WTC11 (cell line): Measurements from ENCODE around the gene EEF2K. TPM values are rescaled to one million over a fixed set of nuclear protein-coding genes. Genes with fewer than 3 reads are reported as not detected.

Experiments
- ATAC-seq: fragments of 200-7000 bp; cut with Tn5 transposase; 2 replicates; pipeline ENCODE4 v1.10.0; 2021; ENCODE audit warnings: mild to moderate bottlenecking, moderate library complexity
- CTCF ChIA-PET: fragments of 300-600 bp; sonication (Branson Sonifier 250); formaldehyde crosslinking; loops from one replicate; lab custom pipeline; 2021; ENCODE audit warnings: antibody characterized with exemption; lab: Charles Lee
- POLR2A ChIA-PET: fragments of 350-600 bp; sonication (Branson Sonifier 250); formaldehyde crosslinking; loops from one replicate; lab custom pipeline; 2021; ENCODE audit warnings: antibody characterized with exemption; lab: Charles Lee
- DNase-seq: peaks from one replicate; pipeline ENCODE4 v3.0.0; 2021; ENCODE audit warnings: low spot score
- H3K27ac Mint-ChIP-seq: 2 replicates; pipeline ENCODE4 v1.8.0; 2021; ENCODE audit warnings: mixed read lengths
- H3K27me3 Mint-ChIP-seq: 2 replicates; pipeline ENCODE4 v1.8.0; 2021; ENCODE audit warnings: low read depth, mild to moderate bottlenecking, moderate library complexity, mixed read lengths
- H3K36me3 Mint-ChIP-seq: 2 replicates; pipeline ENCODE4 v1.8.0; 2021; ENCODE audit warnings: mixed read lengths
- H3K4me1 Mint-ChIP-seq: 2 replicates; pipeline ENCODE4 v1.8.0; 2022; ENCODE audit warnings: mixed read lengths
- H3K4me3 Mint-ChIP-seq: 2 replicates; pipeline ENCODE4 v1.8.0; 2021; ENCODE audit warnings: mild to moderate bottlenecking, moderate library complexity, mixed read lengths
- H3K9me3 Mint-ChIP-seq: 2 replicates; pipeline ENCODE4 v1.8.0; 2021; ENCODE audit warnings: mixed read lengths
- CDX4 ChIP-seq: fragments of 250-450 bp; sonication (Bioruptor Pico); IDR thresholded peaks from 2 replicates; pipeline ENCODE4 v1.9.0; 2021; ENCODE audit warnings: moderate library complexity, mild to moderate bottlenecking, inconsistent platforms, borderline replicate concordance
- JAZF1 ChIP-seq: fragments of 250-450 bp; sonication (Bioruptor Pico); IDR thresholded peaks from 2 replicates; pipeline ENCODE4 v1.9.0; 2021; ENCODE audit warnings: moderate library complexity, mild to moderate bottlenecking, inconsistent platforms
- MYBL2 ChIP-seq: sonication (generic); formaldehyde crosslinking; IDR thresholded peaks from 2 replicates; pipeline ENCODE4 v1.8.1; 2023; ENCODE audit warnings: mild to moderate bottlenecking, moderate library complexity, missing genetic modification reagents
- NFATC4 ChIP-seq: fragments of 250-450 bp; sonication (Bioruptor Pico); IDR thresholded peaks from 2 replicates; pipeline ENCODE4 v1.9.0; 2021; ENCODE audit warnings: mild to moderate bottlenecking
- NFYB ChIP-seq: sonication (generic); formaldehyde crosslinking; conservative IDR thresholded peaks from 2 replicates; pipeline ENCODE4 v1.8.0; 2022; ENCODE audit warnings: low read depth, missing genetic modification reagents
- ZNF416 ChIP-seq: fragments of 250-450 bp; sonication (Bioruptor Pico); IDR thresholded peaks from 2 replicates; pipeline ENCODE4 v1.9.0; 2021; ENCODE audit warnings: mild to moderate bottlenecking, inconsistent platforms
- total RNA-seq: library from RNA; stranded (reverse); gene quantifications from 3 replicates; pipeline ENCODE4 v1.2.3, GENCODE V29; 2021
- TF ChIP-seq, protein P1 (sequence below): fragments of 200-600 bp; IDR thresholded peaks from 2 replicates; pipeline ENCODE4 v1.8.0; 2022; ENCODE audit warnings: antibody characterized with exemption
- TF ChIP-seq, protein P2 (sequence below): sonication (generic); formaldehyde crosslinking; IDR thresholded peaks from 2 replicates; pipeline ENCODE4 v1.8.0; 2023; ENCODE audit warnings: missing genetic modification reagents
- TF ChIP-seq, protein P3 (sequence below): sonication (generic); formaldehyde crosslinking; IDR thresholded peaks from 2 replicates; pipeline ENCODE4 v1.8.1; 2023; ENCODE audit warnings: mild to moderate bottlenecking, missing genetic modification reagents, moderate library complexity
- TF ChIP-seq, protein P4 (sequence below): sonication (generic); formaldehyde crosslinking; IDR thresholded peaks from 2 replicates; pipeline ENCODE4 v1.8.1; 2022; ENCODE audit warnings: mild to moderate bottlenecking, moderate library complexity, missing genetic modification reagents
- TF ChIP-seq, protein P5 (sequence below): sonication (generic); formaldehyde crosslinking; IDR thresholded peaks from 2 replicates; pipeline ENCODE4 v1.8.0; 2022; ENCODE audit warnings: mild to moderate bottlenecking, missing genetic modification reagents
- TF ChIP-seq, protein P6 (sequence below): fragments of 250-450 bp; sonication (Bioruptor Pico); IDR thresholded peaks from 2 replicates; pipeline ENCODE4 v1.9.0; 2021; ENCODE audit warnings: mild to moderate bottlenecking

Gene EEF2K
- total RNA-seq, 1 experiment from 2014 or later: 26.7 TPM

GRCh38 chr16:22188595-22189442, 17.3 kb upstream of the EEF2K start:
- ChIA-PET POLR2A (interaction anchor here (0.5 to 1.3 kb wide), 3 partner anchors 22 to 181 kb away, joined by 3 to 4 read pairs (median 4); partner anchors contain the start of gene MOSMO), CTCF (interaction anchor here (0.5 to 4.6 kb wide), 59 partner anchors 8 to 239 kb away, joined by 3 to 53 read pairs (median 5); partner anchors contain the start of genes EEF2K, MOSMO, PDZD9 and SDR42E2)
- DNase-seq (peak; percentile 69), ATAC-seq (no peak)
- Mint-ChIP-seq H3K9me3 (no peaks in the 10 kb centered on the region), H3K4me3 (peak overlapping the region; percentile 88), H3K4me1 (peaks cover 33% of the 10 kb centered on the region), H3K27ac (no peak overlapping the region), H3K27me3 (peaks cover 18% of the 10 kb centered on the region), H3K36me3 (no peaks in the 10 kb centered on the region)
- TF ChIP-seq, protein P1, sequence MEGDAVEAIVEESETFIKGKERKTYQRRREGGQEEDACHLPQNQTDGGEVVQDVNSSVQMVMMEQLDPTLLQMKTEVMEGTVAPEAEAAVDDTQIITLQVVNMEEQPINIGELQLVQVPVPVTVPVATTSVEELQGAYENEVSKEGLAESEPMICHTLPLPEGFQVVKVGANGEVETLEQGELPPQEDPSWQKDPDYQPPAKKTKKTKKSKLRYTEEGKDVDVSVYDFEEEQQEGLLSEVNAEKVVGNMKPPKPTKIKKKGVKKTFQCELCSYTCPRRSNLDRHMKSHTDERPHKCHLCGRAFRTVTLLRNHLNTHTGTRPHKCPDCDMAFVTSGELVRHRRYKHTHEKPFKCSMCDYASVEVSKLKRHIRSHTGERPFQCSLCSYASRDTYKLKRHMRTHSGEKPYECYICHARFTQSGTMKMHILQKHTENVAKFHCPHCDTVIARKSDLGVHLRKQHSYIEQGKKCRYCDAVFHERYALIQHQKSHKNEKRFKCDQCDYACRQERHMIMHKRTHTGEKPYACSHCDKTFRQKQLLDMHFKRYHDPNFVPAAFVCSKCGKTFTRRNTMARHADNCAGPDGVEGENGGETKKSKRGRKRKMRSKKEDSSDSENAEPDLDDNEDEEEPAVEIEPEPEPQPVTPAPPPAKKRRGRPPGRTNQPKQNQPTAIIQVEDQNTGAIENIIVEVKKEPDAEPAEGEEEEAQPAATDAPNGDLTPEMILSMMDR: peak; percentile 43
- TF ChIP-seq, protein P2, sequence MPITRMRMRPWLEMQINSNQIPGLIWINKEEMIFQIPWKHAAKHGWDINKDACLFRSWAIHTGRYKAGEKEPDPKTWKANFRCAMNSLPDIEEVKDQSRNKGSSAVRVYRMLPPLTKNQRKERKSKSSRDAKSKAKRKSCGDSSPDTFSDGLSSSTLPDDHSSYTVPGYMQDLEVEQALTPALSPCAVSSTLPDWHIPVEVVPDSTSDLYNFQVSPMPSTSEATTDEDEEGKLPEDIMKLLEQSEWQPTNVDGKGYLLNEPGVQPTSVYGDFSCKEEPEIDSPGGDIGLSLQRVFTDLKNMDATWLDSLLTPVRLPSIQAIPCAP: no peak

- POLR2A ChIA-PET: interaction anchor here (0.5 to 1.3 kb wide), 2 partner anchors 22 to 182 kb away, joined by 4 read pairs; partner anchors contain the start of gene MOSMO
These were observed 16.5 kb upstream of the EEF2K start for GRCh38 chr16:22189473-22190080.

GRCh38 chr16:22190081-22190775, 15.8 kb upstream of the EEF2K start:
- ATAC-seq (peak; percentile 77), DNase-seq (no peak)
- POLR2A ChIA-PET: interaction anchor here (0.6 to 2.2 kb wide), 2 partner anchors 16 to 35 kb away, joined by 4 to 6 read pairs; partner anchors contain the start of gene EEF2K
- no peaks in the 10 kb centered on the region for H3K9me3 Mint-ChIP-seq
- no peak overlapping the region for H3K27ac Mint-ChIP-seq
- CTCF ChIA-PET: interaction anchor here (0.8 to 4.6 kb wide), 15 partner anchors 9 to 241 kb away, joined by 3 to 53 read pairs (median 14); partner anchors contain the start of genes EEF2K, MOSMO, PDZD9 and VWA3A
- H3K4me1 Mint-ChIP-seq: peaks cover 36% of the 10 kb centered on the region
- H3K27me3 Mint-ChIP-seq: peaks cover 18% of the 10 kb centered on the region
- H3K4me3 Mint-ChIP-seq: peak overlapping the region; percentile 88
- no peaks in the 10 kb centered on the region for H3K36me3 Mint-ChIP-seq
- TF ChIP-seq ZNF416 (no peak), MYBL2 (no peak; the same call in 1 of the 2 replicates), JAZF1 (CRISPR knock-in tag) (no peak), CDX4 (no peak)
- TF ChIP-seq, protein P3, sequence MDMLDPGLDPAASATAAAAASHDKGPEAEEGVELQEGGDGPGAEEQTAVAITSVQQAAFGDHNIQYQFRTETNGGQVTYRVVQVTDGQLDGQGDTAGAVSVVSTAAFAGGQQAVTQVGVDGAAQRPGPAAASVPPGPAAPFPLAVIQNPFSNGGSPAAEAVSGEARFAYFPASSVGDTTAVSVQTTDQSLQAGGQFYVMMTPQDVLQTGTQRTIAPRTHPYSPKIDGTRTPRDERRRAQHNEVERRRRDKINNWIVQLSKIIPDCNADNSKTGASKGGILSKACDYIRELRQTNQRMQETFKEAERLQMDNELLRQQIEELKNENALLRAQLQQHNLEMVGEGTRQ (CRISPR knock-in tag): 0 out of 2 replicates have a peak, but pooled peaks have one; percentile 19
- TF ChIP-seq, protein P4, sequence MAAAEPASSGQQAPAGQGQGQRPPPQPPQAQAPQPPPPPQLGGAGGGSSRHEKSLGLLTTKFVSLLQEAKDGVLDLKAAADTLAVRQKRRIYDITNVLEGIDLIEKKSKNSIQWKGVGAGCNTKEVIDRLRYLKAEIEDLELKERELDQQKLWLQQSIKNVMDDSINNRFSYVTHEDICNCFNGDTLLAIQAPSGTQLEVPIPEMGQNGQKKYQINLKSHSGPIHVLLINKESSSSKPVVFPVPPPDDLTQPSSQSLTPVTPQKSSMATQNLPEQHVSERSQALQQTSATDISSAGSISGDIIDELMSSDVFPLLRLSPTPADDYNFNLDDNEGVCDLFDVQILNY (CRISPR knock-in tag): no peak
- TF ChIP-seq, protein P5, sequence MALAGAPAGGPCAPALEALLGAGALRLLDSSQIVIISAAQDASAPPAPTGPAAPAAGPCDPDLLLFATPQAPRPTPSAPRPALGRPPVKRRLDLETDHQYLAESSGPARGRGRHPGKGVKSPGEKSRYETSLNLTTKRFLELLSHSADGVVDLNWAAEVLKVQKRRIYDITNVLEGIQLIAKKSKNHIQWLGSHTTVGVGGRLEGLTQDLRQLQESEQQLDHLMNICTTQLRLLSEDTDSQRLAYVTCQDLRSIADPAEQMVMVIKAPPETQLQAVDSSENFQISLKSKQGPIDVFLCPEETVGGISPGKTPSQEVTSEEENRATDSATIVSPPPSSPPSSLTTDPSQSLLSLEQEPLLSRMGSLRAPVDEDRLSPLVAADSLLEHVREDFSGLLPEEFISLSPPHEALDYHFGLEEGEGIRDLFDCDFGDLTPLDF (CRISPR knock-in tag): no peak

More at GRCh38 chr16:22189473-22190080, 16.5 kb upstream of the EEF2K start:
- Mint-ChIP-seq H3K27ac (no peak overlapping the region), H3K9me3 (no peaks in the 10 kb centered on the region), H3K27me3 (peaks cover 18% of the 10 kb centered on the region), H3K36me3 (no peaks in the 10 kb centered on the region), H3K4me3 (peak overlapping the region; percentile 88), H3K4me1 (peaks cover 33% of the 10 kb centered on the region)
- CTCF ChIA-PET: interaction anchor here (0.7 to 4.6 kb wide), 30 partner anchors 10 to 240 kb away, joined by 3 to 53 read pairs (median 9); partner anchors contain the start of genes EEF2K, MOSMO, PDZD9 and VWA3A
- TF ChIP-seq NFATC4 (CRISPR knock-in tag) (no peak), NFYB (CRISPR knock-in tag) (no peak)
- TF ChIP-seq, protein P6, sequence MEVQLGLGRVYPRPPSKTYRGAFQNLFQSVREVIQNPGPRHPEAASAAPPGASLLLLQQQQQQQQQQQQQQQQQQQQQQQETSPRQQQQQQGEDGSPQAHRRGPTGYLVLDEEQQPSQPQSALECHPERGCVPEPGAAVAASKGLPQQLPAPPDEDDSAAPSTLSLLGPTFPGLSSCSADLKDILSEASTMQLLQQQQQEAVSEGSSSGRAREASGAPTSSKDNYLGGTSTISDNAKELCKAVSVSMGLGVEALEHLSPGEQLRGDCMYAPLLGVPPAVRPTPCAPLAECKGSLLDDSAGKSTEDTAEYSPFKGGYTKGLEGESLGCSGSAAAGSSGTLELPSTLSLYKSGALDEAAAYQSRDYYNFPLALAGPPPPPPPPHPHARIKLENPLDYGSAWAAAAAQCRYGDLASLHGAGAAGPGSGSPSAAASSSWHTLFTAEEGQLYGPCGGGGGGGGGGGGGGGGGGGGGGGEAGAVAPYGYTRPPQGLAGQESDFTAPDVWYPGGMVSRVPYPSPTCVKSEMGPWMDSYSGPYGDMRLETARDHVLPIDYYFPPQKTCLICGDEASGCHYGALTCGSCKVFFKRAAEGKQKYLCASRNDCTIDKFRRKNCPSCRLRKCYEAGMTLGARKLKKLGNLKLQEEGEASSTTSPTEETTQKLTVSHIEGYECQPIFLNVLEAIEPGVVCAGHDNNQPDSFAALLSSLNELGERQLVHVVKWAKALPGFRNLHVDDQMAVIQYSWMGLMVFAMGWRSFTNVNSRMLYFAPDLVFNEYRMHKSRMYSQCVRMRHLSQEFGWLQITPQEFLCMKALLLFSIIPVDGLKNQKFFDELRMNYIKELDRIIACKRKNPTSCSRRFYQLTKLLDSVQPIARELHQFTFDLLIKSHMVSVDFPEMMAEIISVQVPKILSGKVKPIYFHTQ (CRISPR knock-in tag): no peak
- ATAC-seq (no peak), DNase-seq (no peak)
